HCT116 (cell line): ENCODE measurements around the gene KRTAP8-1. TPM values are rescaled to one million over a fixed set of nuclear protein-coding genes. Genes with fewer than 3 reads are reported as not detected.

Experiments
- ATAC-seq: fragments of 200-7000 bp; cut with Tn5 transposase; 2 replicates; pipeline ENCODE4 v1.9.1; 2020; ENCODE audit warnings: mild to moderate bottlenecking, moderate library complexity
- BruUV-seq: library from RNA; stranded (reverse); fragments of 400-500 nt; replicated peaks from 2 replicates; lab custom pipeline; 2021; lab: Mats Ljungman, UMichigan
- CTCF ChIA-PET: fragments of 300-600 bp; sonication (Branson Sonifier 250); formaldehyde crosslinking; loops from one replicate; lab custom pipeline; 2021; ENCODE audit warnings: antibody characterized with exemption; lab: Charles Lee
- POLR2A ChIA-PET: fragments of 300-600, 350-600 bp; sonication (Branson Sonifier 250); formaldehyde crosslinking; loops from one replicate; lab custom pipeline; 2021; ENCODE audit warnings: antibody characterized with exemption; lab: Charles Lee
- RAD21 ChIA-PET, 2 experiments: fragments of 300-600 bp; sonication (Branson Sonifier 250); formaldehyde crosslinking; loops; one replicate each; lab custom pipeline; 2023; ENCODE audit warnings: low total read pairs in 2 of 2; ENCODE audit not compliant: uncharacterized antibody in 2 of 2, unreplicated experiment in 2 of 2, low non-redundant PET in 1 of 2; lab: Charles Lee
- DNase-seq: peaks from one replicate; pipeline ENCODE4 v3.0.0-alpha.2; 2010; ENCODE audit warnings: low read depth, low spot score
- H2AFZ ChIP-seq: fragments of 200-600 bp; shearing (Covaris generic), sonication (generic); 2 replicates; pipeline ENCODE4 v1.6.1; 2017; ENCODE audit warnings: low read depth, mixed run types, mixed read lengths, antibody characterized with exemption, low read length; ENCODE audit not compliant: poor library complexity, severe bottlenecking
- H3K27ac ChIP-seq: 2 replicates; pipeline ENCODE4 v1.5.1; 2012; ENCODE audit warnings: low read depth, low read length
- H3K27me3 ChIP-seq: fragments of 200-600 bp; sonication (generic); 2 replicates; pipeline ENCODE4 v1.6.1; 2016; ENCODE audit warnings: mixed run types, low read length, mixed read lengths; ENCODE audit not compliant: insufficient read depth
- H3K36me3 ChIP-seq, 2 experiments: fragments of 200-500 bp in 1 of 2; fragments of 200-600 bp in 1 of 2; sonication (Bioruptor generic) in 1 of 2; sonication (generic) in 1 of 2; 2 replicates each; pipeline versions ENCODE4 v1.5.1 to v1.6.1; 2014 to 2016; ENCODE audit warnings: low read length in 2 of 2, inconsistent platforms in 1 of 2, mixed read lengths in 1 of 2, mixed run types in 1 of 2; ENCODE audit not compliant: insufficient read depth in 2 of 2, control insufficient read depth in 1 of 2
- H3K4me1 ChIP-seq, 2 experiments: fragments of 200-600 bp in 1 of 2; sonication (generic) in 1 of 2; 2 replicates each; pipeline versions ENCODE4 v1.5.1 to v1.6.1; 2012 to 2017; ENCODE audit warnings: low read length in 2 of 2, inconsistent platforms in 1 of 2, mild to moderate bottlenecking in 1 of 2, mixed read lengths in 1 of 2, mixed run types in 1 of 2, moderate library complexity in 1 of 2; ENCODE audit not compliant: insufficient read depth in 2 of 2, control insufficient read depth in 1 of 2
- H3K4me2 ChIP-seq: fragments of 200-600 bp; sonication (generic); 2 replicates; pipeline ENCODE4 v1.6.1; 2017; ENCODE audit warnings: mixed run types, low read length, mixed read lengths
- H3K4me3 ChIP-seq, 2 experiments: fragments of 200-600 bp in 1 of 2; sonication (generic) in 1 of 2; replicated peaks in 1 of 2; 2 replicates each; pipeline ENCODE4 v1.5.1; 2011 to 2016; ENCODE audit warnings: low read length in 2 of 2, control low read depth in 1 of 2, low read depth in 1 of 2, mild to moderate bottlenecking in 1 of 2, mixed read lengths in 1 of 2, mixed run types in 1 of 2
- H3K79me2 ChIP-seq: fragments of 200-600 bp; sonication (generic); 2 replicates; pipeline ENCODE4 v1.6.1; 2017; ENCODE audit warnings: mild to moderate bottlenecking, mixed run types, low read length, moderate library complexity, mixed read lengths; ENCODE audit not compliant: insufficient read depth
- H3K9ac ChIP-seq: fragments of 200-600 bp; sonication (generic); 2 replicates; pipeline ENCODE4 v1.6.1; 2016; ENCODE audit warnings: low read length, mixed read lengths
- H3K9me2 ChIP-seq: fragments of 200-600 bp; sonication (generic), shearing (Covaris generic); 2 replicates; pipeline ENCODE4 v1.6.1; 2017; ENCODE audit warnings: mixed run types, mild to moderate bottlenecking, moderate library complexity; ENCODE audit not compliant: insufficient read depth
- H3K9me3 ChIP-seq, 2 experiments: fragments of 200-500 bp in 1 of 2; fragments of 200-600 bp in 1 of 2; sonication (Bioruptor generic) in 1 of 2; sonication (generic) in 1 of 2; 2 replicates each; pipeline ENCODE4 v1.6.1; 2014 to 2017; ENCODE audit warnings: low read length in 2 of 2, mixed read lengths in 2 of 2, inconsistent platforms in 1 of 2, low read depth in 1 of 2, mild to moderate bottlenecking in 1 of 2, mixed run types in 1 of 2, moderate library complexity in 1 of 2; ENCODE audit not compliant: control insufficient read depth in 1 of 2, insufficient read depth in 1 of 2
- H4K20me1 ChIP-seq: fragments of 200-600 bp; sonication (generic), shearing (Covaris generic); 2 replicates; pipeline ENCODE4 v1.6.1; 2017; ENCODE audit warnings: mixed run types, mild to moderate bottlenecking, moderate library complexity; ENCODE audit not compliant: insufficient read depth
- EGR1 ChIP-seq: IDR thresholded peaks from 2 replicates; pipeline ENCODE4 v1.6.1; 2012; ENCODE audit warnings: low read depth
- EZH2 ChIP-seq: fragments of 200-600 bp; sonication (generic); IDR thresholded peaks from 2 replicates; pipeline ENCODE4 v1.6.1; 2017; ENCODE audit warnings: antibody characterized with exemption, mixed run types
- EZH2phosphoT487 ChIP-seq: fragments of 200-600 bp; IDR thresholded peaks from 2 replicates; pipeline ENCODE4 v1.6.1; 2018; ENCODE audit warnings: antibody characterized with exemption, borderline replicate concordance
- POLR2A ChIP-seq: IDR thresholded peaks from 2 replicates; pipeline ENCODE4 v1.7.0; 2011; ENCODE audit warnings: borderline replicate concordance; ENCODE audit not compliant: insufficient read depth, insufficient read length; ENCODE audit errors: extremely low read depth
- REST ChIP-seq: IDR thresholded peaks from 2 replicates; pipeline ENCODE4 v1.6.1; 2012; ENCODE audit warnings: low read depth
- SIN3A ChIP-seq: IDR thresholded peaks from 2 replicates; pipeline ENCODE4 v1.6.1; 2012; ENCODE audit warnings: low read depth
- SP1 ChIP-seq: IDR thresholded peaks from 2 replicates; pipeline ENCODE4 v1.6.1; 2012; ENCODE audit warnings: low read depth
- TCF7L2 ChIP-seq: IDR thresholded peaks from 2 replicates; pipeline ENCODE4 v1.7.0; 2011; ENCODE audit warnings: borderline replicate concordance, inconsistent platforms; ENCODE audit not compliant: insufficient read depth, insufficient read length; ENCODE audit errors: extremely low read depth
- ZFX ChIP-seq: fragments of 450-650 bp; IDR thresholded peaks from 2 replicates; pipeline ENCODE4 v1.6.1; 2017
- ZNF274 ChIP-seq: fragments of 200-500 bp; sonication (Bioruptor generic); IDR thresholded peaks from 2 replicates; pipeline ENCODE4 v1.6.1; 2014; ENCODE audit warnings: mild to moderate bottlenecking, low read depth, low read length, inconsistent platforms
- intact Hi-C: fragments of 100-400 bp; cut with micrococcal nuclease; formaldehyde crosslinking; loops from 2 replicates; pipeline ENCODE4 v1.10.0; 2022
- total RNA-seq: library from RNA; stranded (reverse); gene quantifications from one replicate; pipeline ENCODE4 v1.2.1, GENCODE V29; 2021; ENCODE audit not compliant: unreplicated experiment
- TF ChIP-seq, protein P1 (sequence below): IDR thresholded peaks from 2 replicates; pipeline ENCODE4 v1.6.1; 2012
- TF ChIP-seq, protein P2 (sequence below), 3 experiments: fragments of 200-600 bp in 1 of 3; sonication (generic) in 1 of 3; IDR thresholded peaks in 2 of 3; conservative IDR thresholded peaks in 1 of 3; 2 replicates each; pipeline ENCODE4 v1.5.1; 2012 to 2017; ENCODE audit warnings: low read depth in 2 of 3, low read length in 2 of 3, antibody characterized with exemption in 1 of 3, borderline replicate concordance in 1 of 3, control low read depth in 1 of 3, mild to moderate bottlenecking in 1 of 3, mixed read lengths in 1 of 3, mixed run types in 1 of 3, moderate library complexity in 1 of 3; ENCODE audit not compliant: insufficient read depth in 1 of 3

KRTAP8-1 gene
- total RNA-seq, 1 experiment from 2014 or later = not detected

DNA sequence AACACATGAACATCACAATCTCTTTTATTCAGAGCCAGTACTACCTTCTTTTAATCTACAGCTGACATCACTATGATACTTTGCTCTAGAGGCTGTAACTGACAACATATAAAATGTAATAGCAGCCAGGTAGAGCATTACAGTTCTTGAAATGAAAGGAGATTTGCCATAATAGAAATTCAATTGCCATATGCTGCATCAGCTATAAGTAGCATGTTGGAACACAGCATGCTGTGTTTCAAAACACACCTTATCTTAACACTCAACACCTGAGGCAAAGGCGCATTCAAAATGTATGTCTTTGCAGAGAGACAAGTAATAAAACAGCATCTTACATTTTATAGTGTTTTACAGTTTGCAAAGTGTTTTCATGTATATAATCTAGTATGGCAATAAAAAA is 33.8 kb downstream of the KRTAP8-1 start:
- no peak overlapping the region for H2AFZ ChIP-seq
- H4K20me1 ChIP-seq = no peaks in the 10 kb centered on the region
- no peaks in the 10 kb centered on the region for H3K9me2 ChIP-seq
- H3K9me3 ChIP-seq = peaks cover 4 to 14% of the 10 kb centered on the region in 2 experiments; a peak in 3 of 4 replicates
- intact Hi-C loops = no loop called here
- no peak overlapping the region for H3K4me2 ChIP-seq
- H3K36me3 ChIP-seq = no peaks in the 10 kb centered on the region
- H3K79me2 ChIP-seq = no peaks in the 10 kb centered on the region
- H3K4me3 ChIP-seq = no peak overlapping the region
- POLR2A ChIA-PET = no interaction called here
- H3K27ac ChIP-seq = no peak overlapping the region
- CTCF ChIA-PET = no interaction called here
- no TSS peak for BruUV-seq
- no peaks in the 10 kb centered on the region for H3K27me3 ChIP-seq
- TF ChIP-seq SIN3A (no peak), EZH2phosphoT487 (no peak), EZH2 (no peak), ZFX (no peak), POLR2A (no peak), REST (no peak), SP1 (no peak), TCF7L2 (no peak), ZNF274 (no peak), EGR1 (no peak)
- TF ChIP-seq, protein P1, sequence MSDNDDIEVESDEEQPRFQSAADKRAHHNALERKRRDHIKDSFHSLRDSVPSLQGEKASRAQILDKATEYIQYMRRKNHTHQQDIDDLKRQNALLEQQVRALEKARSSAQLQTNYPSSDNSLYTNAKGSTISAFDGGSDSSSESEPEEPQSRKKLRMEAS = no peak
- TF ChIP-seq, protein P2, sequence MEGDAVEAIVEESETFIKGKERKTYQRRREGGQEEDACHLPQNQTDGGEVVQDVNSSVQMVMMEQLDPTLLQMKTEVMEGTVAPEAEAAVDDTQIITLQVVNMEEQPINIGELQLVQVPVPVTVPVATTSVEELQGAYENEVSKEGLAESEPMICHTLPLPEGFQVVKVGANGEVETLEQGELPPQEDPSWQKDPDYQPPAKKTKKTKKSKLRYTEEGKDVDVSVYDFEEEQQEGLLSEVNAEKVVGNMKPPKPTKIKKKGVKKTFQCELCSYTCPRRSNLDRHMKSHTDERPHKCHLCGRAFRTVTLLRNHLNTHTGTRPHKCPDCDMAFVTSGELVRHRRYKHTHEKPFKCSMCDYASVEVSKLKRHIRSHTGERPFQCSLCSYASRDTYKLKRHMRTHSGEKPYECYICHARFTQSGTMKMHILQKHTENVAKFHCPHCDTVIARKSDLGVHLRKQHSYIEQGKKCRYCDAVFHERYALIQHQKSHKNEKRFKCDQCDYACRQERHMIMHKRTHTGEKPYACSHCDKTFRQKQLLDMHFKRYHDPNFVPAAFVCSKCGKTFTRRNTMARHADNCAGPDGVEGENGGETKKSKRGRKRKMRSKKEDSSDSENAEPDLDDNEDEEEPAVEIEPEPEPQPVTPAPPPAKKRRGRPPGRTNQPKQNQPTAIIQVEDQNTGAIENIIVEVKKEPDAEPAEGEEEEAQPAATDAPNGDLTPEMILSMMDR (IDR thresholded peaks at IDR 0.05 in 2 of 3, conservative IDR thresholded peaks at IDR 0.05 in 1 of 3; ENCODE audit: borderline replicate concordance in 1 of 3, insufficient read depth in 1 of 3, low read depth in 2 of 3, low read length in 2 of 3) = no peak
- TF ChIP-seq, all 23 proteins: peak for 0
- RAD21 ChIA-PET = no interaction called here
- Histone ChIP-seq H3K9ac (no peak overlapping the region), H3K4me1 (no peaks in the 10 kb centered on the region)
- ATAC-seq (no peak), DNase-seq (no peak)
